LNCaP clone FGC (cell line): Measurements from ENCODE around the gene GDF15.
"Not testable (repeated sequence)": the region's sequence is repeated elsewhere in the genome, so short reads cannot be mapped to it uniquely, and the experiment has no call there.

Experiments used
- DNase-seq: peaks from one replicate; pipeline ENCODE4 v3.0.0-alpha.2; 2011; ENCODE audit warnings: low read depth
- H3K4me3 ChIP-seq: 2 replicates; pipeline ENCODE4 v1.5.1; 2011; ENCODE audit warnings: mild to moderate bottlenecking, low read depth, low read length, control low read depth
- CTCF ChIP-seq: IDR thresholded peaks from 2 replicates; pipeline ENCODE4 v1.5.1; 2012; ENCODE audit warnings: mild to moderate bottlenecking; ENCODE audit not compliant: control insufficient read depth, insufficient read depth; ENCODE audit errors: extremely low read depth

The GDF15 gene

GRCh38 chr19:18392926-18393325 lies 7.0 kb downstream of the GDF15 start:
- no peak for TF ChIP-seq CTCF

GRCh38 chr19:18393836-18394235 lies 7.9 kb downstream of the GDF15 start:
- TF ChIP-seq CTCF = no peak
- no peak for DNase-seq
- no peak overlapping the region for H3K4me3 ChIP-seq

More at GRCh38 chr19:18392926-18393325, 7.0 kb downstream of the GDF15 start:
- DNase-seq = no peak
- H3K4me3 ChIP-seq = no peak overlapping the region

- no peak overlapping the region for H3K4me3 ChIP-seq
- no peak for TF ChIP-seq CTCF
- DNase-seq = no peak
Measured at GRCh38 chr19:18396471-18397241, 10.7 kb downstream of the GDF15 start.

- TF ChIP-seq CTCF = no peak
- DNase-seq = no peak
Measured at GRCh38 chr19:18397242-18398202, 11.6 kb downstream of the GDF15 start, which contains the start of gene LRRC25. Gene LRRC25 (minus strand): TSS chr19:18397622. CDS start chr19:18396963, 659 bp downstream.

GRCh38 chr19:18399008-18399407 lies 13.1 kb downstream of the GDF15 start:
- no peak for TF ChIP-seq CTCF
- DNase-seq = no peak
- H3K4me3 ChIP-seq = no peak overlapping the region

More at GRCh38 chr19:18397242-18398202, 11.6 kb downstream of the GDF15 start, which contains the start of gene LRRC25:
- no peak within 1 kb of the TSS for H3K4me3 ChIP-seq

- peak; percentile 17; the same call in 1 of the 2 replicates for TF ChIP-seq CTCF
- no peak overlapping the region for H3K4me3 ChIP-seq
- DNase-seq = no peak
Measured at GRCh38 chr19:18401580-18402112, 15.7 kb downstream of the GDF15 start.

- DNase-seq, H3K4me3 ChIP-seq: not testable (repeated sequence)
Measured at GRCh38 chr19:18402455-18403248, 16.7 kb downstream of the GDF15 start.

GRCh38 chr19:18405754-18406153 lies 19.8 kb downstream of the GDF15 start:
- H3K4me3 ChIP-seq, DNase-seq: not testable (repeated sequence)
